Esophagus squamous epithelium (tissue), 5 donors: Measurements from ENCODE around the gene GRIK4. TPM values are rescaled to one million over a fixed set of nuclear protein-coding genes. Genes with fewer than 3 reads are reported as not detected.
"Not testable (repeated sequence)": the region's sequence is repeated elsewhere in the genome, so short reads cannot be mapped to it uniquely, and the experiment has no call there.

Experiments used
- DNase-seq: peaks from one replicate; lab custom pipeline; 2025; lab: John Stamatoyannopoulos, UW
- H3K27ac ChIP-seq, 4 donors: fragments of 200-600 bp; sonication (generic); one replicate each; pipeline ENCODE4 v1.5.1; 2016 to 2019; ENCODE audit warnings: mild to moderate bottlenecking in 1 of 4
- H3K27me3 ChIP-seq, 4 donors: fragments of 200-600 bp; sonication (generic); 1 replicate in 3 of 4; 2 replicates in 1 of 4; pipeline versions ENCODE4 v1.5.1 to v1.6.0; 2017 to 2021; ENCODE audit warnings: antibody characterized with exemption in 1 of 4
- H3K36me3 ChIP-seq, 3 donors: fragments of 200-600 bp; sonication (generic); one replicate each; pipeline ENCODE4 v1.5.1; 2016 to 2019
- H3K4me1 ChIP-seq, 3 donors: fragments of 200-600 bp; sonication (generic); one replicate each; pipeline ENCODE4 v1.5.1; 2017 to 2019
- H3K4me3 ChIP-seq, 4 donors: fragments of 200-600 bp; sonication (generic); 1 replicate in 3 of 4; 2 replicates in 1 of 4; pipeline ENCODE4 v1.5.1; 2016 to 2019; ENCODE audit warnings: mild to moderate bottlenecking in 2 of 4, moderate library complexity in 1 of 4
- H3K9me3 ChIP-seq, 3 donors: fragments of 200-600 bp; sonication (generic); one replicate each; pipeline ENCODE4 v1.5.1; 2016 to 2019
- POLR2A ChIP-seq, 4 donors: fragments of 450-650 bp; IDR thresholded peaks; one replicate each; pipeline ENCODE4 v1.6.1; 2017; ENCODE audit warnings: antibody characterized with exemption in 4 of 4, mild to moderate bottlenecking in 4 of 4, moderate library complexity in 3 of 4
- WGBS, 2 donors: methylation state at CpG; one replicate each; pipeline ENCODE4 v1.1.5; 2018; 5-methylcytosine and 5-hydroxymethylcytosine counted together
- intact Hi-C: fragments of 100-400 bp; cut with DNase I; formaldehyde crosslinking; loops from one replicate; pipeline ENCODE4 v1.15.0; 2022
- total RNA-seq, 4 donors: library from RNA; depleted of rRNA; stranded (reverse); fragments of >200 nt; gene quantifications; one replicate each; pipeline ENCODE4 v1.1.0, GENCODE V29; 2016
- TF ChIP-seq, protein P1 (sequence below), 6 experiments: fragments of 450-650 bp in 4 of 6; fragments of 200-600 bp in 2 of 6; sonication (generic) in 2 of 6; IDR thresholded peaks; one replicate each; pipeline ENCODE4 v1.5.1; 2016 to 2019; ENCODE audit warnings: antibody characterized with exemption in 6 of 6, mild to moderate bottlenecking in 4 of 6, moderate library complexity in 4 of 6
- donor health status: DM: yes; HTN: yes; CAD: no.

Gene GRIK4
- total RNA-seq, 4 donors from 2014 or later = 0.15 to 0.19 TPM; not detected in 2

DNA sequence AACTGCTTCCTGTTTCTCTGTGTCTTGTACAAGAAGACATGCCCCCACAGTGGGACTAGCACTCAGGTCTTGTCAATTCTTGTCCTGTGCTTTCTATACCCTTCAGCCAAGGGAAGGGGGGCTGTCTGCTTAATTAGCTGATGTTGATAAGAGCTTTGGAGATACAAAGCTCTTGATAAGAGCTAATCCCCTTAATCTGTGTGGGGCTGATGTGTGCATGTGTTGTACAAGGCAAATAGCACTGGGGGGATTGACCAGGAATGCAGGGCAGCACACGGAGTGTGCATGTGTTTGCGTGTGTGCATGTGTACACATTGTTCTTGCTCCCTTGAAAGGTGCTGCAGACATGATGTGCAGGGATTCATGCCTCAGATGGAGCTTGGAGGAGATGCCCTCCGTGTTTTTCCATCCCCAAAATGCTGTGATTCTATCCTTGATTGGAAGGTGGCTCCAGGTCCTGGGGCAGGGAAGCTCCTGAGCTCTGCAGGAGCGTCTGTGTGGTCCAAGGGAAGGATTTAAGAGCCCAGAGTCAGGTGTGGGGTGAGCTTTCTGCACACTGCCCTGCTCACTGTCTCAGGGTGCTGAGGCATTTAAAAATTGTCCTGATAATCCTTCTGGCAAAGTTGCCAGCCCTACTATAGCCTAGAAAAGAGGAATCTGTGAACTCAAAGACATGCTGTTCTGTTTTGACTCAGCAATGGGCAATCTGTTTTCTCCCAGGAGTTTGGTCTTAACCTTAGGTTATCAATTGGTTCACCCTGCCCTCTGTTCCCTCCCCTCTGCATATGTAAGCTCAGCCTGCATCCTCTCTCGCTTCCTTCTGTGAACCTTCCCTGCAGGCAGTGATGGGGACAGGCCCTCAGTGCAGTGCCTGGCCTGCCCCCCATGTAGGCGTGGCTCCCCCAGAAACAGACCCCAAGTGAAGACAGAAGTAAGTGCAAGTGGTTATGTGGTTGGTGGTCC is 102.0 kb downstream of the GRIK4 start:
- no peaks in the 10 kb centered on the region for H3K27me3 ChIP-seq
- H3K4me1 ChIP-seq = peaks cover 0 to 16% (median 5%) of the 10 kb centered on the region in 3 donors
- H3K4me3 ChIP-seq = no peak overlapping the region
- DNase-seq = no peak
- 73 to 77% methylated on average over 4 of the region's 6 CpGs for whole genome bisulfite sequencing, 2 donors
- peak overlapping the region in 1 of 4 donors; percentile 38 for H3K27ac ChIP-seq
- TF ChIP-seq POLR2A (IDR thresholded peaks at IDR 0.05) = no peak
- TF ChIP-seq, protein P1, sequence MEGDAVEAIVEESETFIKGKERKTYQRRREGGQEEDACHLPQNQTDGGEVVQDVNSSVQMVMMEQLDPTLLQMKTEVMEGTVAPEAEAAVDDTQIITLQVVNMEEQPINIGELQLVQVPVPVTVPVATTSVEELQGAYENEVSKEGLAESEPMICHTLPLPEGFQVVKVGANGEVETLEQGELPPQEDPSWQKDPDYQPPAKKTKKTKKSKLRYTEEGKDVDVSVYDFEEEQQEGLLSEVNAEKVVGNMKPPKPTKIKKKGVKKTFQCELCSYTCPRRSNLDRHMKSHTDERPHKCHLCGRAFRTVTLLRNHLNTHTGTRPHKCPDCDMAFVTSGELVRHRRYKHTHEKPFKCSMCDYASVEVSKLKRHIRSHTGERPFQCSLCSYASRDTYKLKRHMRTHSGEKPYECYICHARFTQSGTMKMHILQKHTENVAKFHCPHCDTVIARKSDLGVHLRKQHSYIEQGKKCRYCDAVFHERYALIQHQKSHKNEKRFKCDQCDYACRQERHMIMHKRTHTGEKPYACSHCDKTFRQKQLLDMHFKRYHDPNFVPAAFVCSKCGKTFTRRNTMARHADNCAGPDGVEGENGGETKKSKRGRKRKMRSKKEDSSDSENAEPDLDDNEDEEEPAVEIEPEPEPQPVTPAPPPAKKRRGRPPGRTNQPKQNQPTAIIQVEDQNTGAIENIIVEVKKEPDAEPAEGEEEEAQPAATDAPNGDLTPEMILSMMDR (IDR thresholded peaks at IDR 0.05) = no peak
- peaks cover 0 to 10% (median 5%) of the 10 kb centered on the region in 3 donors for H3K9me3 ChIP-seq
- intact Hi-C loops = no loop called here
- H3K36me3 ChIP-seq = no peaks in the 10 kb centered on the region

DNA sequence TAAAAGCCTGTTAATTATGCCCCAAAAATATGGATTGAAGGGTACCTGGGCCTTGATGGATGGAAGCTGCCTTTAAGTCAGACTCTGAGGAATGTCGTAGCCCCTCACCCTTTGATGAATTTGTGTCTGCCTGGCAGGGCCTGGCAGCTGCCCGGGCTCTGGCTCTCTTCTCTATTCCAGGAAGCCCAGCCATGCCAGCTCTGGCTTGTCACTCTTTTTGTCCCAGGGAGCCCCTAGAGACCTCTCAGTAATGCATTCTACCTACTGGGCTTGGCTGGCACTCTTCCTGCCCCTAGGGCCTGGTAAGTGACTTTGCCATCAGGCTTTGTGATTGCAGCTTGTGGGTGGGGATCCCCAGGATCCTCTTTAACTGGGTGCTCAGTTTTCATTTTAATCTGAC is 103.8 kb downstream of the GRIK4 start:
- WGBS, 2 donors = 21 to 47% methylated on average over 2 of the region's 2 CpGs
- intact Hi-C loops = no loop called here
- H3K4me3 ChIP-seq = no peak overlapping the region
- no peak overlapping the region for H3K27ac ChIP-seq
- no peak for DNase-seq
- H3K9me3 ChIP-seq = peaks cover 0 to 14% (median 5%) of the 10 kb centered on the region in 3 donors
- TF ChIP-seq POLR2A (IDR thresholded peaks at IDR 0.05) = no peak
- TF ChIP-seq, protein P1 (IDR thresholded peaks at IDR 0.05) = no peak
- no peaks in the 10 kb centered on the region for H3K27me3 ChIP-seq
- no peaks in the 10 kb centered on the region for H3K36me3 ChIP-seq
- H3K4me1 ChIP-seq = peaks cover 0 to 8% (median 0%) of the 10 kb centered on the region in 3 donors

DNA sequence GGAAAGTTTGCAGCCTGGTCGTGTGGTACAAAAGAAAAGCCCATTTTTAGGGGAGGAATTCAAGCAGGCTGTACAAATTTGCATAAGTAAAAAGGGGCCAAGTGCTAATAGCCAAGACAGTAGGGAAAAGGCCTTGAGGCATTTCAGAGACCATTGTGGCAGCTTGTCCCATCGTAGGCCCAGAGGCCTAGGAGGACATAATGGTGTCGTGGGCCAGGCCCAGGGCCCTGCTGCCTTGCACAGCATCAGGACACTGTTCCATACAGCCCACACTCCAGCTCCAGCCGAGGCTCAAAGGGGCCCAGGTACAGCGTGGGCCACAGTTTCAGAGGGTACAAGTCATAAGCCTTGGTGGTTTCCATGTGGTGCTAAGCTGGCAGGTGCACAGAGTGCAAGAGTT is 106.9 kb downstream of the GRIK4 start:
- no peaks in the 10 kb centered on the region for H3K36me3 ChIP-seq
- peaks cover 0 to 14% (median 5%) of the 10 kb centered on the region in 3 donors for H3K9me3 ChIP-seq
- WGBS, 2 donors = 85 to 90% methylated on average over 5 of the region's 5 CpGs
- peaks cover 0 to 9% (median 0%) of the 10 kb centered on the region in 3 donors for H3K4me1 ChIP-seq
- H3K4me3 ChIP-seq = no peak overlapping the region
- no peak for DNase-seq
- TF ChIP-seq, protein P1 (IDR thresholded peaks at IDR 0.05) = no peak
- no peak for TF ChIP-seq POLR2A (IDR thresholded peaks at IDR 0.05)
- no peak overlapping the region for H3K27ac ChIP-seq
- no peaks in the 10 kb centered on the region for H3K27me3 ChIP-seq
- intact Hi-C loops = no loop called here

DNA sequence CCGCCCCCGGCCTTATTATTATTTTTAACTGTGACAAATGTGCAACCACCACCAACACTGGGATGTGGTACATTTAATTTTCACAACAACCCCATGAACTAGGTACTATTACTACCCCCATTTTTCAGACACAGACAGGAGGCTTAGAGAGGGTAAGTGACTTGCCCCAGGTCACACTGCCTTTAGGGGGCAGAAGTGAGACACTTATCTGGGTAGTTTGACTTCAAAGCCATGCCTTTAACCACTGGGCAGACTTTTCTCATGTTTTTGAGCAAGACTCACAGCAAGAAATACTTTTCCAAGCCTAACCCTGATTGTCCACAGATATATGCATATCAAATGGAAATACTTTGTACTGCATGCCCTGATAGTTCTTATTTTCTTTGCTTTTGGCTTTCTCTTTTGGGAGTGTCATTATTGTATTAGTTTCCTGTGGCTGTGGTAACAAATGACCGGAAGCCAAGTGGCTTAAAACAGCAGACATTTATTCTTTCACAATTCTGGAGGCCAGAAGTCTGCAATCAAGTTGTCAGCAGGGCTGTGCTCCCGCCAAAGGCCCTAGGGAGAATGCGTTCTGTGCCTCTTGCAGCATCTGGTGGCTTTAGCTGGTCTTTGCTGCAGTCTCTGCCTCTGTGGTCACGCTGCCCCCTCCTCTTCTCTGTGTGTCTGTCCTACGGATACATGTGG is 110.8 kb downstream of the GRIK4 start:
- no peak for DNase-seq
- no peak overlapping the region for H3K27ac ChIP-seq
- H3K27me3 ChIP-seq = no peaks in the 10 kb centered on the region
- intact Hi-C loops = no loop called here
- H3K4me3 ChIP-seq = no peak overlapping the region
- peaks cover 0 to 5% (median 0%) of the 10 kb centered on the region in 3 donors for H3K4me1 ChIP-seq
- TF ChIP-seq, protein P1 (IDR thresholded peaks at IDR 0.05) = peak in 2 of 6 experiments; percentile 16 to 53
- TF ChIP-seq POLR2A (IDR thresholded peaks at IDR 0.05) = no peak
- 61 to 78% methylated on average over 7 of the region's 7 CpGs for WGBS, 2 donors
- H3K36me3 ChIP-seq = no peaks in the 10 kb centered on the region
- H3K9me3 ChIP-seq = peaks cover 0 to 14% (median 5%) of the 10 kb centered on the region in 3 donors

DNA sequence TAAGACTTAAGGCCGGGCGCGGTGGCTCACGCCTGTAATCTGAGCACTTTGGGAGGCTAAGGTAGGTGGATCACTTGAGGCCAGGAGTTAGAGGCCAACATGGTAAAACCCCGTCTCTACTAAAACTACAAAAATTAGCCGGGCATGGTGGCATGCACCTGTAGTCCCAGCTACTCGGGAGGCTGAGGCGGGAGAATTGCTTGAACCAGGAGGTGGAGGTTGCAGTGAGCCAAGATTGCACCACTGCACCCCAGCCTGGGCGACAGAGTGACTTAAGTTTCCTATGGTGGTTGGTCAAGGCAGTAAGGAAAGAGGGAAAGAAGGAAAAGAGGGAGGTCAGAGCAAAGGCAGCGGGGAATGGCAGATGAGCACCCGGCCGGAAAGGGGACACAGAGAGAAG is 113.4 kb downstream of the GRIK4 start:
- H3K4me3 ChIP-seq = not testable (repeated sequence)

More for the DNA sequence above, 113.4 kb downstream of the GRIK4 start:
- intact Hi-C loops, H3K36me3 ChIP-seq, H3K27me3 ChIP-seq, DNase-seq, H3K4me1 ChIP-seq, H3K27ac ChIP-seq, H3K9me3 ChIP-seq: not testable (repeated sequence)
- 89 to 92% methylated on average over 10 to 12 of the region's 12 CpGs for WGBS, 2 donors
